ENCODE data around the gene RGS21.

- no peak for TF ChIP-seq CTCF (IDR thresholded peaks at IDR 0.05)
- no peak for TF ChIP-seq POLR2A (IDR thresholded peaks at IDR 0.05)
Measured at GRCh38 chr1:192350356-192350755, 33.6 kb downstream of the RGS21 start.

All from adrenal gland (tissue), 5 donors.